Measurements from ENCODE around the gene OR5K4.
"Not testable (repeated sequence)": the region's sequence is repeated elsewhere in the genome, so short reads cannot be mapped to it uniquely, and the experiment has no call there.

Gene OR5K4

GRCh38 chr3:98372445-98372844 is 18.8 kb downstream of the OR5K4 start:
- ATAC-seq (ENCODE audit: low read depth) (no peak), DNase-seq (ENCODE audit: low spot score) (no peak)
- no peaks in the 10 kb centered on the region for H3K27me3 ChIP-seq (ENCODE audit: insufficient read depth, poor library complexity, severe bottlenecking)
- no peak overlapping the region for H3K4me3 ChIP-seq (ENCODE audit: severe bottlenecking)
- H3K9me3 ChIP-seq (ENCODE audit: severe bottlenecking) = no peaks in the 10 kb centered on the region
- H3K27ac ChIP-seq (ENCODE audit: poor library complexity, severe bottlenecking) = no peak overlapping the region
- no peaks in the 10 kb centered on the region for H3K36me3 ChIP-seq (ENCODE audit: low read depth)
- H3K4me1 ChIP-seq (ENCODE audit: insufficient read depth, poor library complexity, severe bottlenecking) = no peaks in the 10 kb centered on the region
- TF ChIP-seq CTCF (IDR thresholded peaks at IDR 0.05; ENCODE audit: poor library complexity, severe bottlenecking) = no peak

- ATAC-seq (ENCODE audit: low read depth) (no peak), DNase-seq (ENCODE audit: low spot score) (no peak)
- H3K4me3 ChIP-seq (ENCODE audit: severe bottlenecking) = no peak overlapping the region
- TF ChIP-seq CTCF (IDR thresholded peaks at IDR 0.05; ENCODE audit: poor library complexity, severe bottlenecking) = no peak
- no peaks in the 10 kb centered on the region for H3K27me3 ChIP-seq (ENCODE audit: insufficient read depth, poor library complexity, severe bottlenecking)
- H3K27ac ChIP-seq (ENCODE audit: poor library complexity, severe bottlenecking) = no peak overlapping the region
- H3K4me1 ChIP-seq (ENCODE audit: insufficient read depth, poor library complexity, severe bottlenecking) = no peaks in the 10 kb centered on the region
- no peaks in the 10 kb centered on the region for H3K9me3 ChIP-seq (ENCODE audit: severe bottlenecking)
- no peaks in the 10 kb centered on the region for H3K36me3 ChIP-seq (ENCODE audit: low read depth)
Observed at GRCh38 chr3:98376631-98377030, 23.0 kb downstream of the OR5K4 start.

- no peak overlapping the region for H3K4me3 ChIP-seq (ENCODE audit: severe bottlenecking)
- TF ChIP-seq CTCF (IDR thresholded peaks at IDR 0.05; ENCODE audit: poor library complexity, severe bottlenecking) = no peak
- no peaks in the 10 kb centered on the region for H3K36me3 ChIP-seq (ENCODE audit: low read depth)
- no peaks in the 10 kb centered on the region for H3K9me3 ChIP-seq (ENCODE audit: severe bottlenecking)
- DNase-seq (ENCODE audit: low spot score) (no peak), ATAC-seq (ENCODE audit: low read depth) (no peak)
- H3K27me3 ChIP-seq (ENCODE audit: insufficient read depth, poor library complexity, severe bottlenecking) = no peaks in the 10 kb centered on the region
- no peaks in the 10 kb centered on the region for H3K4me1 ChIP-seq (ENCODE audit: insufficient read depth, poor library complexity, severe bottlenecking)
- H3K27ac ChIP-seq (ENCODE audit: poor library complexity, severe bottlenecking) = no peak overlapping the region
Observed at GRCh38 chr3:98388147-98388546, 34.5 kb downstream of the OR5K4 start.

- DNase-seq (ENCODE audit: low spot score) = no peak
- no peak within 1 kb of the TSS for H3K27ac ChIP-seq (ENCODE audit: poor library complexity, severe bottlenecking)
- no peaks in the 10 kb centered on the region for H3K9me3 ChIP-seq (ENCODE audit: severe bottlenecking)
- H3K4me3 ChIP-seq (ENCODE audit: severe bottlenecking) = no peak within 1 kb of the TSS
- ATAC-seq (ENCODE audit: low read depth) = no peak
- no peaks in the 10 kb centered on the region for H3K4me1 ChIP-seq (ENCODE audit: insufficient read depth, poor library complexity, severe bottlenecking)
- H3K36me3 ChIP-seq (ENCODE audit: low read depth) = no peaks in the 10 kb centered on the region
- no peak for TF ChIP-seq CTCF (IDR thresholded peaks at IDR 0.05; ENCODE audit: poor library complexity, severe bottlenecking)
- H3K27me3 ChIP-seq (ENCODE audit: insufficient read depth, poor library complexity, severe bottlenecking) = no peaks in the 10 kb centered on the region
Observed at GRCh38 chr3:98390366-98390765, 36.7 kb downstream of the OR5K4 start, which contains the start of gene OR5K3. Gene OR5K3, plus strand, starts transcription at chr3:98390666. Its CDS starts 0 bp downstream, at chr3:98390666.

GRCh38 chr3:98395101-98395500 is 41.4 kb downstream of the OR5K4 start:
- H3K9me3 ChIP-seq (ENCODE audit: severe bottlenecking) = peaks cover 6% of the 10 kb centered on the region
- H3K4me3 ChIP-seq (ENCODE audit: severe bottlenecking) = no peak overlapping the region
- no peaks in the 10 kb centered on the region for H3K27me3 ChIP-seq (ENCODE audit: insufficient read depth, poor library complexity, severe bottlenecking)
- H3K36me3 ChIP-seq (ENCODE audit: low read depth) = no peaks in the 10 kb centered on the region
- H3K27ac ChIP-seq (ENCODE audit: poor library complexity, severe bottlenecking) = no peak overlapping the region
- no peak for TF ChIP-seq CTCF (IDR thresholded peaks at IDR 0.05; ENCODE audit: poor library complexity, severe bottlenecking)
- ATAC-seq (ENCODE audit: low read depth) (no peak), DNase-seq (ENCODE audit: low spot score) (no peak)
- H3K4me1 ChIP-seq (ENCODE audit: insufficient read depth, poor library complexity, severe bottlenecking) = no peaks in the 10 kb centered on the region

- ATAC-seq (ENCODE audit: low read depth); H3K36me3 ChIP-seq (ENCODE audit: low read depth); H3K4me1 ChIP-seq (ENCODE audit: insufficient read depth, poor library complexity, severe bottlenecking); H3K9me3 ChIP-seq (ENCODE audit: severe bottlenecking); H3K27ac ChIP-seq (ENCODE audit: poor library complexity, severe bottlenecking); DNase-seq (ENCODE audit: low spot score); H3K4me3 ChIP-seq (ENCODE audit: severe bottlenecking); H3K27me3 ChIP-seq (ENCODE audit: insufficient read depth, poor library complexity, severe bottlenecking): not testable (repeated sequence)
Observed at GRCh38 chr3:98396482-98396881, 42.8 kb downstream of the OR5K4 start.

Measured in RWPE2 (cell line).